ENCODE measurements around the gene PLCL2.

Gene PLCL2

GRCh38 chr3:16899919-16900318 is 15.2 kb downstream of the PLCL2 start:
- H3K4me3 ChIP-seq (ENCODE audit: low read depth, low read length) = no peak overlapping the region
- TF ChIP-seq CTCF (IDR thresholded peaks at IDR 0.05; ENCODE audit: control insufficient read depth, extremely low read depth, insufficient read depth) = no peak
- no peak for DNase-seq (ENCODE audit: low read depth)

GRCh38 chr3:16900779-16901440 is 16.2 kb downstream of the PLCL2 start:
- H3K4me3 ChIP-seq (ENCODE audit: low read depth, low read length) = no peak overlapping the region
- DNase-seq (ENCODE audit: low read depth) = no peak
- no peak for TF ChIP-seq CTCF (IDR thresholded peaks at IDR 0.05; ENCODE audit: control insufficient read depth, extremely low read depth, insufficient read depth)

- DNase-seq (ENCODE audit: low read depth) = no peak
- H3K4me3 ChIP-seq (ENCODE audit: low read depth, low read length) = no peak overlapping the region
- no peak for TF ChIP-seq CTCF (IDR thresholded peaks at IDR 0.05; ENCODE audit: control insufficient read depth, extremely low read depth, insufficient read depth)
Measured at GRCh38 chr3:16904423-16905417, 20.0 kb downstream of the PLCL2 start.

- DNase-seq (ENCODE audit: low read depth) = no peak
- no peak for TF ChIP-seq CTCF (IDR thresholded peaks at IDR 0.05; ENCODE audit: control insufficient read depth, extremely low read depth, insufficient read depth)
- H3K4me3 ChIP-seq (ENCODE audit: low read depth, low read length) = no peak overlapping the region
Measured at GRCh38 chr3:16905704-16906103, 20.9 kb downstream of the PLCL2 start.

- no peak for DNase-seq (ENCODE audit: low read depth)
- H3K4me3 ChIP-seq (ENCODE audit: low read depth, low read length) = no peak overlapping the region
Measured at GRCh38 chr3:16906682-16907081, 21.9 kb downstream of the PLCL2 start.

GRCh38 chr3:16907243-16907642 is 22.5 kb downstream of the PLCL2 start:
- TF ChIP-seq CTCF (IDR thresholded peaks at IDR 0.05; ENCODE audit: control insufficient read depth, extremely low read depth, insufficient read depth) = no peak
- H3K4me3 ChIP-seq (ENCODE audit: low read depth, low read length) = no peak overlapping the region
- DNase-seq (ENCODE audit: low read depth) = no peak

More at GRCh38 chr3:16906682-16907081, 21.9 kb downstream of the PLCL2 start:
- TF ChIP-seq CTCF (IDR thresholded peaks at IDR 0.05; ENCODE audit: control insufficient read depth, extremely low read depth, insufficient read depth) = no peak
